K562 (cell line): ENCODE results near the gene BTG2. TPM values are rescaled to one million over a fixed set of nuclear protein-coding genes. Genes with fewer than 3 reads are reported as not detected.

Experiments used
- FOXJ2 ChIP-seq: fragments of 200-800 bp; sonication (Bioruptor generic); IDR thresholded peaks from 2 replicates; pipeline ENCODE4 v1.6.1; 2016; ENCODE audit warnings: missing genetic modification characterization, missing compliant biosample characterization
- HDGF ChIP-seq: fragments of 450-650 bp; IDR thresholded peaks from 2 replicates; pipeline ENCODE4 v1.6.1; 2016
- HMG20A ChIP-seq: fragments of 450-650 bp; formaldehyde crosslinking; conservative IDR thresholded peaks from 2 replicates; pipeline ENCODE4 v1.4.0; 2020; ENCODE audit warnings: mild to moderate bottlenecking, mixed read lengths
- KLF6 ChIP-seq: fragments of 250-450 bp; sonication (Bioruptor Pico); IDR thresholded peaks from 2 replicates; pipeline ENCODE4 v1.4.0; 2020; ENCODE audit warnings: mild to moderate bottlenecking, moderate library complexity, borderline replicate concordance
- NR2C1 ChIP-seq, 2 experiments: fragments of 450-650 bp; IDR thresholded peaks; 2 replicates each; pipeline ENCODE4 v1.6.1; 2017; ENCODE audit warnings: mild to moderate bottlenecking in 2 of 2, antibody characterized with exemption in 1 of 2, inconsistent platforms in 1 of 2, missing compliant biosample characterization in 1 of 2, missing genetic modification characterization in 1 of 2
- NR4A1 ChIP-seq, 2 experiments: fragments of 250-450 bp in 1 of 2; fragments of 450-650 bp in 1 of 2; sonication (Bioruptor Pico) in 1 of 2; IDR thresholded peaks; 2 replicates each; pipeline versions ENCODE4 v1.4.0 to v1.6.1; 2016 to 2020; ENCODE audit warnings: mild to moderate bottlenecking in 2 of 2, missing compliant biosample characterization in 1 of 2, missing genetic modification characterization in 1 of 2, moderate library complexity in 1 of 2
- SMAD4 ChIP-seq: fragments of 250-450 bp; sonication (Bioruptor Pico); conservative IDR thresholded peaks from 2 replicates; pipeline ENCODE4 v1.8.0; 2021; ENCODE audit warnings: inconsistent platforms, mild to moderate bottlenecking, moderate library complexity
- polyA plus RNA-seq, 8 experiments: library from polyadenylated mRNA; depleted of rRNA in 4 of 8; stranded (reverse) in 5 of 8; unstranded in 3 of 8; fragments of >200 nt; fragmentation: Nextera tagmentation in 2 of 8; fragmentation: Illumina TruSeq in 1 of 8; extraction: Ambion mirVana in 2 of 8; extraction: Trizol in 1 of 8; gene quantifications; 2 replicates each; pipeline versions ENCODE4 v1.2.1 to v1.2.3, GENCODE V29; 2011 to 2014; ENCODE audit warnings: inconsistent platforms in 1 of 8, missing spikeins in 1 of 8
- total RNA-seq, 7 experiments: library from RNA; depleted of rRNA in 6 of 7; stranded (reverse); fragments of >200 nt in 6 of 7; fragmentation: Illumina TruSeq in 2 of 7; extraction: Trizol in 2 of 7; gene quantifications; 2 replicates each; pipeline versions ENCODE4 v1.2.1 to v1.2.3, GENCODE V29; 2011 to 2021; ENCODE audit warnings: low replicate concordance in 1 of 7
- TF ChIP-seq, protein P1 (sequence below): sonication (generic); formaldehyde crosslinking; IDR thresholded peaks from 2 replicates; pipeline ENCODE4 v1.9.0; 2022; ENCODE audit warnings: mild to moderate bottlenecking, missing genetic modification reagents
- TF ChIP-seq, protein P2 (sequence below): fragments of 250-450 bp; sonication (Bioruptor Pico); IDR thresholded peaks from 2 replicates; pipeline ENCODE4 v1.5.0; 2020; ENCODE audit warnings: mild to moderate bottlenecking
- TF ChIP-seq, protein P3 (sequence below): fragments of 450-650 bp; formaldehyde crosslinking; IDR thresholded peaks from 2 replicates; pipeline ENCODE4 v1.4.0; 2020; ENCODE audit warnings: mild to moderate bottlenecking, mixed read lengths
- TF ChIP-seq, protein P4 (sequence below): fragments of 250-450 bp; sonication (Bioruptor Pico); IDR thresholded peaks from 2 replicates; pipeline ENCODE4 v1.8.0; 2022; ENCODE audit warnings: moderate library complexity, mild to moderate bottlenecking, inconsistent platforms
- TF ChIP-seq, protein P5 (sequence below): fragments of 250-450 bp; sonication (Bioruptor Pico); IDR thresholded peaks from 2 replicates; pipeline ENCODE4 v1.9.0; 2021; ENCODE audit warnings: mild to moderate bottlenecking
- TF ChIP-seq, protein P6 (sequence below): sonication (generic); formaldehyde crosslinking; IDR thresholded peaks from 2 replicates; pipeline ENCODE4 v1.8.1; 2023; ENCODE audit warnings: missing genetic modification reagents, mild to moderate bottlenecking, borderline replicate concordance
- TF ChIP-seq, protein P7 (sequence below): sonication (generic); formaldehyde crosslinking; IDR thresholded peaks from 2 replicates; pipeline ENCODE4 v1.9.0; 2022; ENCODE audit warnings: mild to moderate bottlenecking, missing genetic modification reagents

BTG2 gene
- total and polyA plus RNA-seq, 9 of the 15 experiments (the other 6 are each of a cell fraction or from before 2014, with no cell fraction given) = 2.3 to 41.9 (median 8.7) TPM

DNA sequence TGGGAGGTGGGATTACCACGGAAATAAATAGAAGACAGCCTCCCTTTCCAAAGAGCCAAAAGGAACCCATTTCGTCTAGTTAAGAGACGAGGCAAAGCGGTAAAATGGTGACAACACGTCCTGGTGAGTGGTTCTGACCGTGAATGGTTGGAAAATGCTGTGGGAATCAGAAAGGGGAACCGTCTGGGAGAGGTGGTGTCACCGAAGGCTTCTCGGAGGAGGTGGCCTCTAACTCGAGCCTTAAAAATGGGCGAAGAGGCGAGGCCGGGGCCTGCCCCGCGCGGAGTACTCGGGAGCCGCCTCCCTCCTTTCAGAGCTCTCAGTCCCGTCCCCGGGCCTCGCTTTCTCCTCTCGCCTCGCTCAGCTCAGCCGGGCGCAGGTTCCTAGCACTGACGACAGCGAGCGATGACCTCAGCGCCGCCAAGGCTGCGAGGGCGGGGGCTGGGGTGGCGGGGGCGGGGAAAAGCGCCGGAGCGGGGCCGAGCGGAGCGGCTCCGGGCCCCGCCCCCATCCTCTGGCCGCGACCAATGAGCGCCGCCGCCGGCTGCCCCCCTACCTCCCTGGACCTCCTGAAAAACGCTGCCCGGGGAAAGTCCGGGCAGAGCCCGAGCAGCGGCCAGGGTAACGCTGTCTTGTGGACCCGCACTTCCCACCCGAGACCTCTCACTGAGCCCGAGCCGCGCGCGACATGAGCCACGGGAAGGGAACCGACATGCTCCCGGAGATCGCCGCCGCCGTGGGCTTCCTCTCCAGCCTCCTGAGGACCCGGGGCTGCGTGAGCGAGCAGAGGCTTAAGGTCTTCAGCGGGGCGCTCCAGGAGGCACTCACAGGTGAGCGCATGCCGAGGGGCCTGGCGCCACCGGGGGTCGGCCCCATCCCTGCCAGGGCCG lies at the start of gene BTG2 (continued):
- TF ChIP-seq, protein P1, sequence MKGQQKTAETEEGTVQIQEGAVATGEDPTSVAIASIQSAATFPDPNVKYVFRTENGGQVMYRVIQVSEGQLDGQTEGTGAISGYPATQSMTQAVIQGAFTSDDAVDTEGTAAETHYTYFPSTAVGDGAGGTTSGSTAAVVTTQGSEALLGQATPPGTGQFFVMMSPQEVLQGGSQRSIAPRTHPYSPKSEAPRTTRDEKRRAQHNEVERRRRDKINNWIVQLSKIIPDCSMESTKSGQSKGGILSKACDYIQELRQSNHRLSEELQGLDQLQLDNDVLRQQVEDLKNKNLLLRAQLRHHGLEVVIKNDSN (CRISPR knock-in tag) = no peak
- no peak; the same call in 1 of the 2 replicates for TF ChIP-seq HDGF
- TF ChIP-seq NR2C1 (IDR thresholded peaks at IDR 0.05) = peak; percentile 18; the same call in 1 of the 2 replicates
- peak; percentile 36; the same call in 1 of the 2 replicates for TF ChIP-seq NR2C1 (tag; IDR thresholded peaks at IDR 0.05)
- TF ChIP-seq, protein P2, sequence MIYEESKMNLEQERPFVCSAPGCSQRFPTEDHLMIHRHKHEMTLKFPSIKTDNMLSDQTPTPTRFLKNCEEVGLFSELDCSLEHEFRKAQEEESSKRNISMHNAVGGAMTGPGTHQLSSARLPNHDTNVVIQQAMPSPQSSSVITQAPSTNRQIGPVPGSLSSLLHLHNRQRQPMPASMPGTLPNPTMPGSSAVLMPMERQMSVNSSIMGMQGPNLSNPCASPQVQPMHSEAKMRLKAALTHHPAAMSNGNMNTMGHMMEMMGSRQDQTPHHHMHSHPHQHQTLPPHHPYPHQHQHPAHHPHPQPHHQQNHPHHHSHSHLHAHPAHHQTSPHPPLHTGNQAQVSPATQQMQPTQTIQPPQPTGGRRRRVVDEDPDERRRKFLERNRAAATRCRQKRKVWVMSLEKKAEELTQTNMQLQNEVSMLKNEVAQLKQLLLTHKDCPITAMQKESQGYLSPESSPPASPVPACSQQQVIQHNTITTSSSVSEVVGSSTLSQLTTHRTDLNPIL = no peak
- TF ChIP-seq, protein P3, sequence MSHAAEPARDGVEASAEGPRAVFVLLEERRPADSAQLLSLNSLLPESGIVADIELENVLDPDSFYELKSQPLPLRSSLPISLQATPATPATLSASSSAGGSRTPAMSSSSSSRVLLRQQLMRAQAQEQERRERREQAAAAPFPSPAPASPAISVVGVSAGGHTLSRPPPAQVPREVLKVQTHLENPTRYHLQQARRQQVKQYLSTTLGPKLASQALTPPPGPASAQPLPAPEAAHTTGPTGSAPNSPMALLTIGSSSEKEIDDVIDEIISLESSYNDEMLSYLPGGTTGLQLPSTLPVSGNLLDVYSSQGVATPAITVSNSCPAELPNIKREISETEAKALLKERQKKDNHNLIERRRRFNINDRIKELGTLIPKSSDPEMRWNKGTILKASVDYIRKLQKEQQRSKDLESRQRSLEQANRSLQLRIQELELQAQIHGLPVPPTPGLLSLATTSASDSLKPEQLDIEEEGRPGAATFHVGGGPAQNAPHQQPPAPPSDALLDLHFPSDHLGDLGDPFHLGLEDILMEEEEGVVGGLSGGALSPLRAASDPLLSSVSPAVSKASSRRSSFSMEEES (CRISPR knock-in tag) = no peak
- peak; percentile 66; the same call in 1 of the 2 replicates for TF ChIP-seq SMAD4
- TF ChIP-seq, protein P4, sequence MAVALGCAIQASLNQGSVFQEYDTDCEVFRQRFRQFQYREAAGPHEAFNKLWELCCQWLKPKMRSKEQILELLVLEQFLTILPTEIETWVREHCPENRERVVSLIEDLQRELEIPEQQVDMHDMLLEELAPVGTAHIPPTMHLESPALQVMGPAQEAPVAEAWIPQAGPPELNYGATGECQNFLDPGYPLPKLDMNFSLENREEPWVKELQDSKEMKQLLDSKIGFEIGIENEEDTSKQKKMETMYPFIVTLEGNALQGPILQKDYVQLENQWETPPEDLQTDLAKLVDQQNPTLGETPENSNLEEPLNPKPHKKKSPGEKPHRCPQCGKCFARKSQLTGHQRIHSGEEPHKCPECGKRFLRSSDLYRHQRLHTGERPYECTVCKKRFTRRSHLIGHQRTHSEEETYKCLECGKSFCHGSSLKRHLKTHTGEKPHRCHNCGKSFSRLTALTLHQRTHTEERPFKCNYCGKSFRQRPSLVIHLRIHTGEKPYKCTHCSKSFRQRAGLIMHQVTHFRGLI = no peak
- TF ChIP-seq, protein P5, sequence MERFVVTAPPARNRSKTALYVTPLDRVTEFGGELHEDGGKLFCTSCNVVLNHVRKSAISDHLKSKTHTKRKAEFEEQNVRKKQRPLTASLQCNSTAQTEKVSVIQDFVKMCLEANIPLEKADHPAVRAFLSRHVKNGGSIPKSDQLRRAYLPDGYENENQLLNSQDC (CRISPR knock-in tag) = no peak
- TF ChIP-seq, protein P6, sequence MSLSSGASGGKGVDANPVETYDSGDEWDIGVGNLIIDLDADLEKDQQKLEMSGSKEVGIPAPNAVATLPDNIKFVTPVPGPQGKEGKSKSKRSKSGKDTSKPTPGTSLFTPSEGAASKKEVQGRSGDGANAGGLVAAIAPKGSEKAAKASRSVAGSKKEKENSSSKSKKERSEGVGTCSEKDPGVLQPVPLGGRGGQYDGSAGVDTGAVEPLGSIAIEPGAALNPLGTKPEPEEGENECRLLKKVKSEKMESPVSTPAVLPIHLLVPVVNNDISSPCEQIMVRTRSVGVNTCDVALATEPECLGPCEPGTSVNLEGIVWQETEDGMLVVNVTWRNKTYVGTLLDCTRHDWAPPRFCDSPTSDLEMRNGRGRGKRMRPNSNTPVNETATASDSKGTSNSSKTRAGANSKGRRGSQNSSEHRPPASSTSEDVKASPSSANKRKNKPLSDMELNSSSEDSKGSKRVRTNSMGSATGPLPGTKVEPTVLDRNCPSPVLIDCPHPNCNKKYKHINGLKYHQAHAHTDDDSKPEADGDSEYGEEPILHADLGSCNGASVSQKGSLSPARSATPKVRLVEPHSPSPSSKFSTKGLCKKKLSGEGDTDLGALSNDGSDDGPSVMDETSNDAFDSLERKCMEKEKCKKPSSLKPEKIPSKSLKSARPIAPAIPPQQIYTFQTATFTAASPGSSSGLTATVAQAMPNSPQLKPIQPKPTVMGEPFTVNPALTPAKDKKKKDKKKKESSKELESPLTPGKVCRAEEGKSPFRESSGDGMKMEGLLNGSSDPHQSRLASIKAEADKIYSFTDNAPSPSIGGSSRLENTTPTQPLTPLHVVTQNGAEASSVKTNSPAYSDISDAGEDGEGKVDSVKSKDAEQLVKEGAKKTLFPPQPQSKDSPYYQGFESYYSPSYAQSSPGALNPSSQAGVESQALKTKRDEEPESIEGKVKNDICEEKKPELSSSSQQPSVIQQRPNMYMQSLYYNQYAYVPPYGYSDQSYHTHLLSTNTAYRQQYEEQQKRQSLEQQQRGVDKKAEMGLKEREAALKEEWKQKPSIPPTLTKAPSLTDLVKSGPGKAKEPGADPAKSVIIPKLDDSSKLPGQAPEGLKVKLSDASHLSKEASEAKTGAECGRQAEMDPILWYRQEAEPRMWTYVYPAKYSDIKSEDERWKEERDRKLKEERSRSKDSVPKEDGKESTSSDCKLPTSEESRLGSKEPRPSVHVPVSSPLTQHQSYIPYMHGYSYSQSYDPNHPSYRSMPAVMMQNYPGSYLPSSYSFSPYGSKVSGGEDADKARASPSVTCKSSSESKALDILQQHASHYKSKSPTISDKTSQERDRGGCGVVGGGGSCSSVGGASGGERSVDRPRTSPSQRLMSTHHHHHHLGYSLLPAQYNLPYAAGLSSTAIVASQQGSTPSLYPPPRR (CRISPR knock-in tag) = 0 out of 2 replicates have a peak, but pooled peaks have one; percentile 55
- TF ChIP-seq, protein P7, sequence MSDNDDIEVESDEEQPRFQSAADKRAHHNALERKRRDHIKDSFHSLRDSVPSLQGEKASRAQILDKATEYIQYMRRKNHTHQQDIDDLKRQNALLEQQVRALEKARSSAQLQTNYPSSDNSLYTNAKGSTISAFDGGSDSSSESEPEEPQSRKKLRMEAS (CRISPR knock-in tag) = no peak
- TF ChIP-seq FOXJ2 (tag) = no peak
- TF ChIP-seq KLF6 (CRISPR knock-in tag) = no peak
- TF ChIP-seq HMG20A = no peak
- TF ChIP-seq NR4A1 (CRISPR knock-in tag; IDR thresholded peaks at IDR 0.05) = no peak
- TF ChIP-seq NR4A1 (tag; IDR thresholded peaks at IDR 0.05) = peak; percentile 73
